Osteoblast (primary cell): ENCODE data around the gene HSPB3. TPM values are rescaled to one million over a fixed set of nuclear protein-coding genes. Genes with fewer than 3 reads are reported as not detected.
"Not testable (repeated sequence)": the region's sequence is repeated elsewhere in the genome, so short reads cannot be mapped to it uniquely, and the experiment has no call there.

Source experiments
- DNase-seq: peaks from one replicate; pipeline ENCODE4 v3.0.0; 2011; ENCODE audit warnings: low spot score, mixed read lengths; ENCODE audit not compliant: insufficient read length; ENCODE audit errors: missing footprints
- H2AFZ ChIP-seq: 2 replicates; pipeline ENCODE4 v1.6.0; 2011; ENCODE audit warnings: mild to moderate bottlenecking, low read length
- H3K27ac ChIP-seq: 2 replicates; pipeline ENCODE4 v1.5.1; 2011; ENCODE audit warnings: mild to moderate bottlenecking, low read depth, low read length, moderate library complexity
- H3K27me3 ChIP-seq: 2 replicates; pipeline ENCODE4 v1.6.0; 2012; ENCODE audit warnings: mild to moderate bottlenecking, control low read depth, inconsistent platforms, low read length, moderate library complexity; ENCODE audit not compliant: insufficient read depth
- H3K36me3 ChIP-seq: 2 replicates; pipeline ENCODE4 v1.5.1; 2011; ENCODE audit warnings: mild to moderate bottlenecking, low read length, control low read depth, moderate library complexity; ENCODE audit not compliant: insufficient read depth
- H3K4me1 ChIP-seq: 2 replicates; pipeline ENCODE4 v1.5.1; 2011; ENCODE audit warnings: mild to moderate bottlenecking, low read length, control low read depth, moderate library complexity; ENCODE audit not compliant: insufficient read depth
- H3K4me2 ChIP-seq: 2 replicates; pipeline ENCODE4 v1.6.0; 2011; ENCODE audit warnings: mild to moderate bottlenecking, low read length; ENCODE audit not compliant: insufficient read depth
- H3K4me3 ChIP-seq: fragments of 200-600 bp; sonication (generic); 3 replicates; pipeline ENCODE4 v1.5.1; 2012; ENCODE audit warnings: mild to moderate bottlenecking, low read length, inconsistent platforms; ENCODE audit not compliant: insufficient read depth
- H3K79me2 ChIP-seq: 2 replicates; pipeline ENCODE4 v1.6.0; 2012; ENCODE audit warnings: mild to moderate bottlenecking, low read length, control low read depth, inconsistent platforms; ENCODE audit not compliant: insufficient read depth
- H3K9me3 ChIP-seq: 2 replicates; pipeline ENCODE4 v1.5.1; 2011; ENCODE audit warnings: low read depth, low read length, control low read depth
- H4K20me1 ChIP-seq: 2 replicates; pipeline ENCODE4 v1.6.0; 2012; ENCODE audit warnings: mild to moderate bottlenecking, low read length, control low read depth; ENCODE audit not compliant: insufficient read depth
- total RNA-seq: library from RNA; depleted of rRNA; stranded (reverse); fragments of >200 nt; gene quantifications from 2 replicates; pipeline ENCODE4 v1.2.3, GENCODE V29; 2012
- TF ChIP-seq, protein P1 (sequence below): IDR thresholded peaks from 2 replicates; pipeline ENCODE4 v1.5.1; 2011; ENCODE audit warnings: mild to moderate bottlenecking, low read depth, low read length, moderate library complexity; ENCODE audit errors: extremely low read depth

The HSPB3 gene
- total RNA-seq, 1 donor = not detected

DNA sequence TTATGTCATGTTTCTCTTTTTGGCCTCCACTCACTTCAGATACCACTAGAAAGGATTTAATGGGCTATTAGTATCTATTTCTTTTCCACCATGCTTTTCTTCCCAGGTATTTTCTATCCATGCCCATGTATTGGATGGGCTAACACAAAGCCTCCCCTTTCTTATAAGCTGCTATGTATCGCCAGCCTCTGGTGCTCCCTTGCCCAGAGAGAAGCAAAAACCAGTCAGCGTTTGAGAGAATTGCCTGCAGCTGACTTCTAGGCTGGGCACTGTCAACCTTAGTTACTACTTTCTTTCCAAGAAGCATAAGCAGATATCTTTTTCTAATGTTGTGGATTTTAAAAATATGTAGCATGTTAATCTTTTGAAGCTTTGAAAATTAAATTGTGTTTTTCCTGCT, 30.2 kb upstream of the HSPB3 start:
- Histone ChIP-seq H3K4me3 (no peak overlapping the region), H3K9me3 (no peaks in the 10 kb centered on the region), H3K36me3 (no peaks in the 10 kb centered on the region), H3K79me2 (no peaks in the 10 kb centered on the region), H3K4me1 (no peaks in the 10 kb centered on the region), H2AFZ (no peak overlapping the region), H4K20me1 (no peaks in the 10 kb centered on the region), H3K27ac (no peak overlapping the region), H3K27me3 (peaks cover 23% of the 10 kb centered on the region), H3K4me2 (no peak overlapping the region)
- TF ChIP-seq, protein P1, sequence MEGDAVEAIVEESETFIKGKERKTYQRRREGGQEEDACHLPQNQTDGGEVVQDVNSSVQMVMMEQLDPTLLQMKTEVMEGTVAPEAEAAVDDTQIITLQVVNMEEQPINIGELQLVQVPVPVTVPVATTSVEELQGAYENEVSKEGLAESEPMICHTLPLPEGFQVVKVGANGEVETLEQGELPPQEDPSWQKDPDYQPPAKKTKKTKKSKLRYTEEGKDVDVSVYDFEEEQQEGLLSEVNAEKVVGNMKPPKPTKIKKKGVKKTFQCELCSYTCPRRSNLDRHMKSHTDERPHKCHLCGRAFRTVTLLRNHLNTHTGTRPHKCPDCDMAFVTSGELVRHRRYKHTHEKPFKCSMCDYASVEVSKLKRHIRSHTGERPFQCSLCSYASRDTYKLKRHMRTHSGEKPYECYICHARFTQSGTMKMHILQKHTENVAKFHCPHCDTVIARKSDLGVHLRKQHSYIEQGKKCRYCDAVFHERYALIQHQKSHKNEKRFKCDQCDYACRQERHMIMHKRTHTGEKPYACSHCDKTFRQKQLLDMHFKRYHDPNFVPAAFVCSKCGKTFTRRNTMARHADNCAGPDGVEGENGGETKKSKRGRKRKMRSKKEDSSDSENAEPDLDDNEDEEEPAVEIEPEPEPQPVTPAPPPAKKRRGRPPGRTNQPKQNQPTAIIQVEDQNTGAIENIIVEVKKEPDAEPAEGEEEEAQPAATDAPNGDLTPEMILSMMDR = no peak
- peak; percentile 60 for DNase-seq

DNA sequence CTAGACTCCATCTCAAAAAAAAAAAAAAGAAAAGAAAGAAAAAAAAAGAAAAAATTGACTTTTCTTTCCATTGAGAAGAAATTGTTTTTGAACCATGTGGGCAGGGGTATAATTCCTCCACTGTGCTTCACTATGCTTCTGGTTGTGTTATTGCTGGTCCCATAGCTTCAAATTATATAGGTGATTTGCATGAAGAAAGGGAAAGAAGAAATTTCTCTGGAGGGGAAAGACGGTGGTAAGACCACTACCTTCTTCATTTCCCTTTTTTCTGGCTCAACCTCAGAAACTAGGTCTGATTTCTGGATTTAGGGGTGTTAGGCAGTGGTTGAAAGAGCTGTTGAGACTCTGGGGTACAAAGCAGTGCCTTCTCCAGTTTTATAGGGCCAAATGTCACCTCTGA, 29.3 kb upstream of the HSPB3 start:
- no peak overlapping the region for H3K4me3 ChIP-seq
- no peaks in the 10 kb centered on the region for H4K20me1 ChIP-seq
- no peak for DNase-seq
- no peak overlapping the region for H3K27ac ChIP-seq
- TF ChIP-seq, protein P1 = no peak
- H3K27me3 ChIP-seq = peaks cover 28% of the 10 kb centered on the region
- H3K4me1 ChIP-seq = no peaks in the 10 kb centered on the region
- no peak overlapping the region for H3K4me2 ChIP-seq
- H3K79me2 ChIP-seq = no peaks in the 10 kb centered on the region
- no peaks in the 10 kb centered on the region for H3K36me3 ChIP-seq
- H3K9me3 ChIP-seq = no peaks in the 10 kb centered on the region
- no peak overlapping the region for H2AFZ ChIP-seq

DNA sequence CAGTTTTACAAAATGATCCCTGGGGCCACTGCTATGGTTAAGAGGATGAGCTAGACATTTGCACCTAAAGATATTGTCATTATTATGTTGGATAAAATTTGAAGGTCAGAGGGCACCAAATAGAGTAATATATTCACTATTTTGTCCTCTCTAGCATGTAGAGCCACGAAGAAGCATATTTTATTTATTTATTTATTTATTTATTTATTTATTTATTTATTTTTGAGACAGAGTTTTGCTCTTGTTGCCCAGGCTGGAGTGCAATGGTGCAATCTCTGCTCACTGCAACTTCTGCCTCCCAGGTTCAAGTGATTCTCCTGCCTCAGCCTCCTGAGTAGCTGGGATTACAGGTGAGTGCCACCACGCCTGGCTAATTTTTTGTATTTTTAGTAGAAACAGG, 20.8 kb upstream of the HSPB3 start:
- peaks cover 32% of the 10 kb centered on the region for H3K27me3 ChIP-seq
- not testable (repeated sequence) for H4K20me1 ChIP-seq, H3K4me1 ChIP-seq

DNA sequence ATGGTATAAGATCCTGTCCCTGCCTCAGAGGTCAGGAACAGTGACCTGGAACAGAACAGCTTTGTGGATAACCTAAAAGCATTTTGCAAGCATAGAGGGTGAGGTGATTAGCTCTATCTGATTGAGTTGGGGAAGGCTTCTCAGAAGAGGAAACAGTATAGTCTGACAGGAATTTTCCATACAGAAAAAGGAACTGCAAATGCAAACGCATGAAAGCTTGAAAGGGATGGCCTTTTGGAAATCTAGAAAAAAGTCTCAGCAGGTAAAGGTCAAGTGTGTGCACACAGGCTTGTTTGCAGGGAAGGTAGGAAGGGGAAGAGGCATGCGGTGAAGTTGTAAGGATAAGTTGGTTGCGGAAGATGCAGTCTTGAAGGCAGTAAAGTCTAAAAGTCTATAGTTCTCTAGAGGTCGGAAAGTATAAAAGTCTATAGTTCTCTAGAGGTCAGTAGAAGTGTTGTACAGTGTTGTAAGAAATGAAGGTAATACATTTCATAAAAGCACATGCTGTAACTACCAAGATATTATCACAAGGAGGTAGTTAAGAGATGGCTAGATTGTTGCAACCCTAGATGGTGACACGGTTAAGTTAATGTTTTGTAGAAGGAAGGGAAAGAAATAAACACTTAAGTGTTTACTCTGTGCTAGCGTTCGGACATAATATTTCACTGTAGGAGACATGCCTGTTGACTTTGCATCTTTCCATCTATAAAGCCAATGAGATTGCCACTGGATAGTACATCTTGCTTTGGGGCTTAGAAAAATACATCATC, 16.7 kb upstream of the HSPB3 start:
- H3K4me2 ChIP-seq = no peak overlapping the region
- H3K4me3 ChIP-seq = no peak overlapping the region
- H3K9me3 ChIP-seq = no peaks in the 10 kb centered on the region
- no peak overlapping the region for H2AFZ ChIP-seq
- DNase-seq = no peak
- H3K79me2 ChIP-seq = no peaks in the 10 kb centered on the region
- H3K27me3 ChIP-seq = peaks cover 36% of the 10 kb centered on the region
- no peaks in the 10 kb centered on the region for H3K36me3 ChIP-seq
- H3K4me1 ChIP-seq = no peaks in the 10 kb centered on the region
- H3K27ac ChIP-seq = no peak overlapping the region
- TF ChIP-seq, protein P1 = no peak
- no peaks in the 10 kb centered on the region for H4K20me1 ChIP-seq

More for the DNA sequence above, 20.8 kb upstream of the HSPB3 start:
- H3K9me3 ChIP-seq, DNase-seq, H3K79me2 ChIP-seq, H3K27ac ChIP-seq, H3K36me3 ChIP-seq, H3K4me2 ChIP-seq, H2AFZ ChIP-seq, H3K4me3 ChIP-seq: not testable (repeated sequence)
